Prostate gland (tissue), 2 donors: ENCODE measurements around the gene MAN2B2. TPM values are rescaled to one million over a fixed set of nuclear protein-coding genes. Genes with fewer than 3 reads are reported as not detected.

Experiments used
- DNase-seq: peaks from one replicate; pipeline ENCODE4 v3.0.0-alpha.2; 2019; ENCODE audit warnings: low spot score
- H3K27ac ChIP-seq, 2 donors: fragments of 200-600 bp; sonication (generic); 2 replicates each; pipeline ENCODE4 v1.5.1; 2017 to 2019
- H3K27me3 ChIP-seq: fragments of 200-600 bp; sonication (generic); replicated peaks from 2 replicates; pipeline ENCODE4 v1.5.1; 2019; ENCODE audit not compliant: insufficient read depth
- H3K36me3 ChIP-seq, 2 donors: fragments of 200-600 bp; sonication (generic); 1 replicate in 1 of 2; 2 replicates in 1 of 2; pipeline versions ENCODE4 v1.5.1 to v1.8.1; 2017 to 2019
- H3K4me1 ChIP-seq: fragments of 200-600 bp; sonication (generic); replicated peaks from 2 replicates; pipeline ENCODE4 v1.5.1; 2019
- H3K4me3 ChIP-seq, 2 donors: fragments of 200-600 bp; sonication (generic); 2 replicates each; pipeline ENCODE4 v1.5.1; 2017 to 2019
- H3K9me3 ChIP-seq: fragments of 200-600 bp; sonication (generic); 2 replicates; pipeline ENCODE4 v1.5.1; 2017
- CTCF ChIP-seq, 4 experiments: fragments of 200-600 bp in 2 of 4; fragments of 450-650 bp in 2 of 4; sonication (generic) in 2 of 4; IDR thresholded peaks; 1 replicate in 3 of 4; 2 replicates in 1 of 4; pipeline ENCODE4 v1.5.1; 2016 to 2019; ENCODE audit warnings: antibody characterized with exemption in 4 of 4, mild to moderate bottlenecking in 2 of 4, moderate library complexity in 2 of 4
- POLR2A ChIP-seq: fragments of 450-650 bp; IDR thresholded peaks from one replicate; pipeline ENCODE4 v1.6.1; 2016; ENCODE audit warnings: antibody characterized with exemption, mild to moderate bottlenecking
- POLR2AphosphoS5 ChIP-seq: sonication (generic); formaldehyde crosslinking; IDR thresholded peaks from one replicate; pipeline ENCODE4 v1.6.1; 2017; ENCODE audit warnings: antibody characterized with exemption
- WGBS: methylation state at CpG from one replicate; pipeline ENCODE4 v1.1.5; 2018; 5-methylcytosine and 5-hydroxymethylcytosine counted together
- intact Hi-C: fragments of 100-400 bp; cut with DNase I; formaldehyde crosslinking; loops from one replicate; pipeline ENCODE4 v1.14.2; 2022
- total RNA-seq, 2 donors: library from RNA; depleted of rRNA; stranded (reverse); fragments of >200 nt; gene quantifications; one replicate each; pipeline ENCODE4 v1.1.0, GENCODE V29; 2016

The MAN2B2 gene
- total RNA-seq, 2 donors from 2014 or later: 52.7 to 69.5 TPM

- Histone ChIP-seq H3K4me1 (peaks cover 5% of the 10 kb centered on the region), H3K27ac (no peak overlapping the region), H3K27me3 (no peaks in the 10 kb centered on the region), H3K9me3 (no peaks in the 10 kb centered on the region), H3K4me3 (no peak overlapping the region), H3K36me3 (no peaks in the 10 kb centered on the region)
- 72% methylated on average over 16 of the region's 16 CpGs for whole genome bisulfite sequencing
- intact Hi-C loops: no loop called here
- DNase-seq: no peak
- TF ChIP-seq POLR2AphosphoS5 (no peak), CTCF (IDR thresholded peaks at IDR 0.05) (no peak), POLR2A (no peak)
Measured at GRCh38 chr4:6561706-6562371, 13.2 kb upstream of the MAN2B2 start.

GRCh38 chr4:6562931-6563901 is 11.8 kb upstream of the MAN2B2 start:
- TF ChIP-seq POLR2AphosphoS5: no peak
- no peak for TF ChIP-seq CTCF (IDR thresholded peaks at IDR 0.05)
- TF ChIP-seq POLR2A: no peak
- WGBS: under 1% methylated on average over 94 of the region's 127 CpGs
- H3K27me3 ChIP-seq: no peaks in the 10 kb centered on the region

GRCh38 chr4:6563935-6564645 is 10.9 kb upstream of the MAN2B2 start:
- H3K36me3 ChIP-seq: no peaks in the 10 kb centered on the region
- TF ChIP-seq POLR2AphosphoS5 (no peak), POLR2A (no peak), CTCF (IDR thresholded peaks at IDR 0.05) (no peak)
- peaks cover 5% of the 10 kb centered on the region for H3K4me1 ChIP-seq
- no peaks in the 10 kb centered on the region for H3K27me3 ChIP-seq
- no peaks in the 10 kb centered on the region for H3K9me3 ChIP-seq
- no peak for DNase-seq
- intact Hi-C loops: no loop called here
- WGBS: 6% methylated on average over 39 of the region's 66 CpGs
- H3K27ac ChIP-seq: no peak overlapping the region
- H3K4me3 ChIP-seq: peak overlapping the region; percentile 32 to 39

More at GRCh38 chr4:6562931-6563901, 11.8 kb upstream of the MAN2B2 start:
- intact Hi-C loops: no loop called here
- DNase-seq: no peak
- H3K4me3 ChIP-seq: peak overlapping the region; percentile 32 to 39
- no peak overlapping the region for H3K27ac ChIP-seq
- H3K9me3 ChIP-seq: no peaks in the 10 kb centered on the region
- no peaks in the 10 kb centered on the region for H3K36me3 ChIP-seq
- peaks cover 5% of the 10 kb centered on the region for H3K4me1 ChIP-seq

DNA sequence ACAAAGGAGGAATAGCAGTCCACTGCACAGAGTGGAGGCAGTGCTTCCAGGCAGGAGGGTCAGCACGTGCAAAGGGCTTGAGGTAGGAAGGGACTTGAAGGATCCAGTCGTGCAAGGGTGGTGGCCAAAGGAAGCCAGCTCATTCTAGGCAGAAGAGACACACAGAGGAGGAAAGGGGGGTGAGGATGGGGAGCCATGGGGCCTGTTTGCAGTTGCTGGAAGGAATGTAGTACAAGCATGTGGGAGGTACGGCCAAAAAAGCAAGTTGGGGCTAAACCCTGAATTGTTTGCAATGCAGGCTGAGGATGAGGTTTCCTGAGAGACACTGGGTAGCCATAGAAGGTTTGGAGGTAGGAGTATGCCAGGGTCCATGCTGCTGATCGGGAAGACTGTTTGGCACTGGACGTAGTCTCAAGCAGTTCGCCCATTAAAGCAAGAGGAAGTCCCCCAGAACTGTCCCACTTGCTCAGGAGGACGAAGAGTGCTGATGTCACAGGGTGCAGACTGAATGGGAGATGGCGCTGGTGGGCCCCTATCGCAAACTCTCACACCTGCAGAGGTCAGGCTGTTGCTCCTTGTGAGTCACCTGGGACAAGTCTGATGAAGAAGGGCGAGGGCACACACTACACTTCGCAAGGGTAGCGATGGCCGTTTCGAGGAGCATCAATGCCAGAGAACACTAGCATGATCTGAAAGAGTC is 9.1 kb upstream of the MAN2B2 start:
- TF ChIP-seq CTCF (IDR thresholded peaks at IDR 0.05) (no peak), POLR2A (no peak), POLR2AphosphoS5 (no peak)
- no peaks in the 10 kb centered on the region for H3K9me3 ChIP-seq
- no peaks in the 10 kb centered on the region for H3K36me3 ChIP-seq
- intact Hi-C loops: no loop called here
- 48% methylated on average over 14 of the region's 14 CpGs for WGBS
- no peaks in the 10 kb centered on the region for H3K27me3 ChIP-seq
- no peak overlapping the region for H3K4me3 ChIP-seq
- DNase-seq: peak; percentile 47
- peaks cover 5% of the 10 kb centered on the region for H3K4me1 ChIP-seq
- H3K27ac ChIP-seq: no peak overlapping the region
